ENCODE measurements around the gene FN3KRP. TPM values are rescaled to one million over a fixed set of nuclear protein-coding genes. Genes with fewer than 3 reads are reported as not detected.

The FN3KRP gene
- total and polyA plus RNA-seq, 2 of the 13 experiments (the other 11 are each of a cell fraction or from before 2014, with no cell fraction given), result 22.4 to 28.2 TPM

DNA sequence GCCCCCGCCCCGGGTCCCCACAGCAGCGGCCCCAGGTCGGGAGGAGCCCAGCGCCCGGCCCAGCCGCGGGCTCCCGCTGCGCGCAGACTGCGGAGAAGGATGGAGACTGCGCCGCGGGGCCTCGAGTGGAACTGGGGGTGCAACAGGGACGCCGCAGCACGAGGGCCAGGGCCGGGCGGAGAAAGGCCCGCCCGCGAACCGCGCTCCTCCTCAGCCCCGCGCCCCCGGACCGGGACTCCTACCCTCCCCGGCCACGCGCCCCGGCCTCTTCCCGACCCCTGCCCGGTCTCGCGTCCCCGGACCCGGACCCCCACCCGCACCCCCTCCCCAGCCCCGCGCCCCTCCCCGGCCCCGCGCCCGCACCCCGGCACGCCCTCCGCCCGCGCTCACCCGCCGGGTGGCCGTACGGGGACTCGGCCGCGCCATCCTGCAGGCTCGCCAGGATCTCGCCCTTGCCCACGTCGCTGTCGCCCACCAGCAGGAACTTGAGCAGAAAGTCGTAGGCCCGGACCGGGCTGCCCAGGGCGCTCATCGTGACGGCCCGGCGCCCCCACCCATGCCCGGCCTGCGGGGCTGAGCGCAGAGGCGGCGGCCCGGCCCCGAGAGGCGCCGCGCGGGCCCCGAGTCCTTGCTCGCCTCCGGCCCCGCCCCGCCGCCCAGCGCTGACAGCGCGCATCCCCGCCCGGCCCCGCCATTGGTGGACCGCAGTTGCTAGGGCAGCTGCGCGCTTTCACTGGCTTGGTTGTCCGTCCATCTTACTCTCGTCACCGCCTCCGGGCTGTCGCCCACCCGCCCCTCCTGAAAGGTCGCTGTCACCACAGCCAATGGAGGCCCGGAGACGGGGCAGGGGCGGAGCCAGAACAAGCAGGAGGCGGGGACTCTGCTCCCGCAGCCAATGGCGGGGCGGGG is 18.2 kb upstream of the FN3KRP start, which contains the start of gene RAB40B (continued):
- TF ChIP-seq ZNF572 (CRISPR knock-in tag; IDR thresholded peaks at IDR 0.05) (no peak), ZEB1 (IDR thresholded peaks at IDR 0.05; ENCODE audit: insufficient replicate concordance, low read depth) (no peak), TCF7L2 (IDR thresholded peaks at IDR 0.05; ENCODE audit: low read depth, low read length) (no peak), RNF2 (conservative IDR thresholded peaks at IDR 0.05; ENCODE audit: low read depth) (no peak), ZNF605 (CRISPR knock-in tag; IDR thresholded peaks at IDR 0.05) (no peak), EP300 (IDR thresholded peaks at IDR 0.05; ENCODE audit: low read depth in 2 of 2, low read length in 2 of 2) (peak in 1 of 2 experiments; percentile 59; a peak in 2 of 4 replicates), EP300 (CRISPR knock-in tag; IDR thresholded peaks at IDR 0.05; ENCODE audit: borderline replicate concordance) (no peak), SATB2 (CRISPR knock-in tag; IDR thresholded peaks at IDR 0.05) (no peak), CBX2 (IDR thresholded peaks at IDR 0.05; ENCODE audit: low read depth, low read length) (no peak), CBX2 (CRISPR knock-in tag; IDR thresholded peaks at IDR 0.05; ENCODE audit: low read depth) (no peak), ZSCAN29 (CRISPR knock-in tag; conservative IDR thresholded peaks at IDR 0.05) (no peak), ATAD3A (CRISPR knock-in tag; IDR thresholded peaks at IDR 0.05) (no peak), KDM5B (CRISPR knock-in tag; IDR thresholded peaks at IDR 0.05; ENCODE audit: borderline replicate concordance) (no peak; the same call in 1 of the 2 replicates), ZNF709 (CRISPR knock-in tag; IDR thresholded peaks at IDR 0.05) (peak; percentile 55; the same call in 1 of the 2 replicates), ZNF101 (CRISPR knock-in tag; IDR thresholded peaks at IDR 0.05; ENCODE audit: borderline replicate concordance, low read depth) (no peak), PTBP1 (IDR thresholded peaks at IDR 0.05; ENCODE audit: low read depth, low read length, poor library complexity, severe bottlenecking) (no peak), HDAC1 (CRISPR knock-in tag; IDR thresholded peaks at IDR 0.05) (no peak), POLR2A (IDR thresholded peaks at IDR 0.05; ENCODE audit: insufficient read depth in 1 of 2, low read depth in 2 of 2, low read length in 2 of 2) (no peak), MED1 (CRISPR knock-in tag; IDR thresholded peaks at IDR 0.05) (0 out of 2 replicates have a peak, but pooled peaks have one; percentile 10), SAP130 (CRISPR knock-in tag; IDR thresholded peaks at IDR 0.05; ENCODE audit: low read depth) (peak; percentile 59)
- TF ChIP-seq, protein P1, sequence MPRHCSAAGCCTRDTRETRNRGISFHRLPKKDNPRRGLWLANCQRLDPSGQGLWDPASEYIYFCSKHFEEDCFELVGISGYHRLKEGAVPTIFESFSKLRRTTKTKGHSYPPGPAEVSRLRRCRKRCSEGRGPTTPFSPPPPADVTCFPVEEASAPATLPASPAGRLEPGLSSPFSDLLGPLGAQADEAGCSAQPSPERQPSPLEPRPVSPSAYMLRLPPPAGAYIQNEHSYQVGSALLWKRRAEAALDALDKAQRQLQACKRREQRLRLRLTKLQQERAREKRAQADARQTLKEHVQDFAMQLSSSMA (CRISPR knock-in tag; IDR thresholded peaks at IDR 0.05), result no peak
- TF ChIP-seq, protein P2, sequence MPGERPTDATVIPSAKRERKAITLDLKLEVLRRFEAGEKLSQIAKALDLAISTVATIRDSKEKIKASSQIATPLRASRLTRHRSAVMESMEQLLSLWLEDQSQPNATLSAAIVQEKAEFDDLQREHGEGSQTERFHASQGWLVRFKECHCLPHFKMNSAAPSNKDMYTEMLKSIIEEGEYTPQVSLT (CRISPR knock-in tag; IDR thresholded peaks at IDR 0.05; ENCODE audit: borderline replicate concordance, low read depth), result no peak
- TF ChIP-seq, protein P3, sequence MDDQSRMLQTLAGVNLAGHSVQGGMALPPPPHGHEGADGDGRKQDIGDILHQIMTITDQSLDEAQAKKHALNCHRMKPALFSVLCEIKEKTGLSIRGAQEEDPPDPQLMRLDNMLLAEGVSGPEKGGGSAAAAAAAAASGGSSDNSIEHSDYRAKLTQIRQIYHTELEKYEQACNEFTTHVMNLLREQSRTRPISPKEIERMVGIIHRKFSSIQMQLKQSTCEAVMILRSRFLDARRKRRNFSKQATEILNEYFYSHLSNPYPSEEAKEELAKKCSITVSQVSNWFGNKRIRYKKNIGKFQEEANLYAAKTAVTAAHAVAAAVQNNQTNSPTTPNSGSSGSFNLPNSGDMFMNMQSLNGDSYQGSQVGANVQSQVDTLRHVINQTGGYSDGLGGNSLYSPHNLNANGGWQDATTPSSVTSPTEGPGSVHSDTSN (CRISPR knock-in tag; IDR thresholded peaks at IDR 0.05; ENCODE audit: borderline replicate concordance), result peak; percentile 90; the same call in 1 of the 2 replicates
- TF ChIP-seq, protein P4, sequence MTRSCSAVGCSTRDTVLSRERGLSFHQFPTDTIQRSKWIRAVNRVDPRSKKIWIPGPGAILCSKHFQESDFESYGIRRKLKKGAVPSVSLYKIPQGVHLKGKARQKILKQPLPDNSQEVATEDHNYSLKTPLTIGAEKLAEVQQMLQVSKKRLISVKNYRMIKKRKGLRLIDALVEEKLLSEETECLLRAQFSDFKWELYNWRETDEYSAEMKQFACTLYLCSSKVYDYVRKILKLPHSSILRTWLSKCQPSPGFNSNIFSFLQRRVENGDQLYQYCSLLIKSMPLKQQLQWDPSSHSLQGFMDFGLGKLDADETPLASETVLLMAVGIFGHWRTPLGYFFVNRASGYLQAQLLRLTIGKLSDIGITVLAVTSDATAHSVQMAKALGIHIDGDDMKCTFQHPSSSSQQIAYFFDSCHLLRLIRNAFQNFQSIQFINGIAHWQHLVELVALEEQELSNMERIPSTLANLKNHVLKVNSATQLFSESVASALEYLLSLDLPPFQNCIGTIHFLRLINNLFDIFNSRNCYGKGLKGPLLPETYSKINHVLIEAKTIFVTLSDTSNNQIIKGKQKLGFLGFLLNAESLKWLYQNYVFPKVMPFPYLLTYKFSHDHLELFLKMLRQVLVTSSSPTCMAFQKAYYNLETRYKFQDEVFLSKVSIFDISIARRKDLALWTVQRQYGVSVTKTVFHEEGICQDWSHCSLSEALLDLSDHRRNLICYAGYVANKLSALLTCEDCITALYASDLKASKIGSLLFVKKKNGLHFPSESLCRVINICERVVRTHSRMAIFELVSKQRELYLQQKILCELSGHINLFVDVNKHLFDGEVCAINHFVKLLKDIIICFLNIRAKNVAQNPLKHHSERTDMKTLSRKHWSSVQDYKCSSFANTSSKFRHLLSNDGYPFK (CRISPR knock-in tag; IDR thresholded peaks at IDR 0.05; ENCODE audit: borderline replicate concordance), result no peak
